Heart right ventricle (tissue), 16 donors: ENCODE measurements around the gene YDJC. TPM values are rescaled to one million over a fixed set of nuclear protein-coding genes. Genes with fewer than 3 reads are reported as not detected.

ENCODE experiments used
- ATAC-seq, 8 donors: fragments of 200-7000 bp; cut with Tn5 transposase; one replicate each; pipeline ENCODE4 v1.9.1; 2020; ENCODE audit warnings: mild to moderate bottlenecking in 8 of 8, moderate library complexity in 8 of 8, moderate number of reproducible peaks in 1 of 8
- DNase-seq, 2 donors: peaks; one replicate each; pipeline ENCODE4 v3.0.0-alpha.2; 2020
- H3K27ac ChIP-seq, 10 donors: fragments of 200-600 bp; sonication (generic) in 2 of 10; one replicate each; pipeline versions ENCODE4 v1.5.0 to v1.8.0; 2020 to 2022; ENCODE audit warnings: mild to moderate bottlenecking in 3 of 10
- H3K27me3 ChIP-seq, 7 donors: fragments of 200-600 bp; one replicate each; pipeline ENCODE4 v1.8.0; 2021 to 2022; ENCODE audit warnings: mild to moderate bottlenecking in 2 of 7
- H3K36me3 ChIP-seq, 9 donors: fragments of 200-600 bp; sonication (generic) in 1 of 9; one replicate each; pipeline versions ENCODE4 v1.5.0 to v1.8.0; 2020 to 2022; ENCODE audit warnings: mild to moderate bottlenecking in 2 of 9
- H3K4me1 ChIP-seq, 9 donors: fragments of 200-600 bp; sonication (generic) in 1 of 9; one replicate each; pipeline versions ENCODE4 v1.5.0 to v1.8.0; 2020 to 2022; ENCODE audit warnings: mild to moderate bottlenecking in 4 of 9
- H3K4me3 ChIP-seq, 10 donors: fragments of 200-600 bp; sonication (generic) in 2 of 10; one replicate each; pipeline versions ENCODE4 v1.5.0 to v1.8.0; 2020 to 2022; ENCODE audit warnings: mild to moderate bottlenecking in 7 of 10, moderate library complexity in 2 of 10
- H3K9me3 ChIP-seq, 11 donors: fragments of 200-600 bp in 10 of 11; sonication (generic) in 2 of 11; one replicate each; pipeline versions ENCODE4 v1.5.0 to v1.8.0; 2013 to 2022; ENCODE audit warnings: mild to moderate bottlenecking in 2 of 11, control low read depth in 1 of 11, moderate library complexity in 1 of 11
- CTCF ChIP-seq, 9 donors: fragments of 200-600 bp; sonication (generic) in 2 of 9; IDR thresholded peaks; one replicate each; pipeline versions ENCODE4 v1.5.0 to v1.8.0; 2021 to 2022; ENCODE audit warnings: antibody characterized with exemption in 9 of 9, mild to moderate bottlenecking in 5 of 9, moderate library complexity in 1 of 9
- WGBS, 2 donors: extraction: QIAGEN DNeasy Blood & Tissue Kit; methylation state at CpG; one replicate each; pipeline ENCODE4 v1.1.7; 2013; ENCODE audit warnings: inconsistent platforms in 1 of 2; 5-methylcytosine and 5-hydroxymethylcytosine counted together
- intact Hi-C, 10 donors: fragments of 100-400 bp; cut with DNase I; formaldehyde crosslinking; loops; one replicate each; pipeline versions ENCODE4 v1.11.1 to v1.14.2; 2022
- microRNA-seq, 2 donors: library from miRNA; unstranded; fragments of <30 nt; microRNA quantifications; one replicate each; pipeline ENCODE4 v1.2.0, GENCODE V29; 2021
- polyA plus RNA-seq, 2 donors: library from polyadenylated mRNA; stranded (reverse); fragments of 200-250 nt; gene quantifications; one replicate each; pipeline ENCODE4 v1.2.3, GENCODE V29; 2013
- total RNA-seq, 10 donors: library from RNA; stranded (reverse); fragmentation: NEBNext Ultra II Directional in 3 of 10; extraction: Animal tissue kit (Norgen Biotek cat#: 25700) in 3 of 10; gene quantifications; one replicate each; pipeline versions ENCODE4 v1.2.1 to v1.2.4, GENCODE V29; 2021 to 2023
- donor health status: Arrhythmogenic right ventricular cardiomyopathy.
- donor health status: ischemic (EF 13 %, LVEDD 7.1; RV severe dilation, severe dysfunction).
- donor health status: healthy with polysubstance abuse.
- donor health status: DM: no; HTN: yes; CAD: no.
- donor health status: DM: no; HTN: no; CAD: no.
- donor health status: ischemic (EF 25% LVEDD 6.9; RV normal size, moderate dysfunction).
- donor health status: ischemic (EF 25% LVEDD 5.7; RV mildly dilated, moderate dysfunction).
- donor health status: healthy.
- donor health status: DM: yes; HTN: yes; CAD: no.
- donor health status: Ischemic cardiomyopathy.
- donor health status: ischemic (EF 35%, LVEDD 5.7; RV mildly dilated, moderate dysfunction).
- donor health status: nonischemic (EF 11% LVEDD 7.7; RV severe dilation, severe dysfunction).
- donor health status: DM: yes; HTN: yes; CAD: no.
- donor health status: PGD.
- donor health status: ischemic (EF 29% LVEDD 5.4; RV normal size, mild dysfunction).
- donor health status: nonischemic (EF 23%, LVEDD 6.1; RV moderate dilation, normal function).

YDJC gene
- total and polyA plus RNA-seq, 12 donors = 2.3 to 26.4 (median 4.4) TPM

GRCh38 chr22:21579474-21579851, 50.4 kb downstream of the YDJC start:
- no peak for DNase-seq
- Histone ChIP-seq H3K4me1 (peaks cover 2 to 60% (median 40%) of the 10 kb centered on the region in 9 donors), H3K27me3 (no peaks in the 10 kb centered on the region), H3K36me3 (peaks cover 0 to 6% (median 0%) of the 10 kb centered on the region in 9 donors), H3K4me3 (no peak overlapping the region), H3K9me3 (no peaks in the 10 kb centered on the region), H3K27ac (no peak overlapping the region)
- TF ChIP-seq CTCF (IDR thresholded peaks at IDR 0.05) = no peak
- WGBS, 2 donors = 71 to 74% methylated on average over 6 of the region's 6 CpGs
- intact Hi-C loops = loop anchor here in 4 of 10 donors (5.0 to 10.0 kb wide), 3 partner anchors 33 to 48 kb away; no protein-coding TSS in a partner anchor
- ATAC-seq = no peak

Small RNA genes within 50 kb of the gene (microRNA-seq; reads per million reads assigned to microRNA genes)
- gene MIR130B (196 to 280 reads per million in 2 donors), gene MIR301B (0 to 0.51 reads per million in 2 donors)

Other genes with a start within 250 kb of the YDJC start
- gene RIMBP3B, start 246.3 kb downstream of the YDJC start, total RNA-seq = under 1 TPM in 4 of 10 donors, not detected in 6; 0.04 to 0.21 (median 0.10) TPM
- gene RIMBP3B, start 246.3 kb downstream of the YDJC start, polyA plus RNA-seq = under 1 TPM in 1 of 2 donors, not detected in 1; 0.03 TPM
- 1 to 10 TPM; 1.2 to 2.4 (median 1.8) TPM for gene HIC2, start 212.7 kb downstream of the YDJC start, total RNA-seq
- gene HIC2, start 212.7 kb downstream of the YDJC start, polyA plus RNA-seq = 1 to 10 TPM in 1 of 2 donors, under 1 TPM in 1; 0.65 to 2.0 TPM
- gene TMEM191C, start 162.6 kb downstream of the YDJC start, total RNA-seq = 1 to 10 TPM in 2 of 10 donors, under 1 TPM in 6, not detected in 2; 0.26 to 1.8 (median 0.85) TPM
- 1 to 10 TPM in 1 of 2 donors, under 1 TPM in 1; 0.70 to 1.1 TPM for gene TMEM191C, start 162.6 kb downstream of the YDJC start, polyA plus RNA-seq
- gene RIMBP3C, start 78.6 kb downstream of the YDJC start, total RNA-seq = under 1 TPM in 6 of 10 donors, not detected in 4; 0.05 to 0.32 (median 0.14) TPM
- not detected for gene RIMBP3C, start 78.6 kb downstream of the YDJC start, polyA plus RNA-seq
- gene UBE2L3, start 62.3 kb downstream of the YDJC start, total RNA-seq = 10 to 100 TPM; 43.1 to 61.3 (median 49.5) TPM
- 10 to 100 TPM; 52.1 to 63.6 TPM for gene UBE2L3, start 62.3 kb downstream of the YDJC start, polyA plus RNA-seq
- gene CCDC116, start 2.7 kb upstream of the YDJC start, total RNA-seq = under 1 TPM in 6 of 10 donors, not detected in 4; 0.11 to 0.35 (median 0.28) TPM
- 1 to 10 TPM in 1 of 2 donors, under 1 TPM in 1; 0.19 to 1.2 TPM for gene CCDC116, start 2.7 kb upstream of the YDJC start, polyA plus RNA-seq
- gene SDF2L1, start 12.3 kb upstream of the YDJC start, total RNA-seq = 10 to 100 TPM; 10.8 to 41.0 (median 18.2) TPM
- gene SDF2L1, start 12.3 kb upstream of the YDJC start, polyA plus RNA-seq = 100 to 1,000 TPM in 1 of 2 donors, 10 to 100 TPM in 1; 17.6 to 325 TPM
- 10 to 100 TPM; 20.4 to 31.0 (median 25.8) TPM for gene PPIL2, start 36.0 kb upstream of the YDJC start, total RNA-seq
- 10 to 100 TPM; 18.4 to 31.9 TPM for gene PPIL2, start 36.0 kb upstream of the YDJC start, polyA plus RNA-seq
- gene YPEL1, start 105.8 kb upstream of the YDJC start, total RNA-seq = 10 to 100 TPM in 3 of 10 donors, 1 to 10 TPM in 7; 1.5 to 14.6 (median 8.0) TPM
- 1 to 10 TPM; 1.7 to 4.2 TPM for gene YPEL1, start 105.8 kb upstream of the YDJC start, polyA plus RNA-seq
- gene MAPK1, start 237.6 kb upstream of the YDJC start, total RNA-seq = 100 to 1,000 TPM in 6 of 10 donors, 10 to 100 TPM in 4; 85.4 to 124 (median 105) TPM
- 10 to 100 TPM in 1 of 2 donors, 1 to 10 TPM in 1; 8.3 to 14.7 TPM for gene MAPK1, start 237.6 kb upstream of the YDJC start, polyA plus RNA-seq